ENCODE data around the gene SOS1.

- TF ChIP-seq CTCF (IDR thresholded peaks at IDR 0.05; ENCODE audit: low read length) (no peak), EZH2 (optimal IDR thresholded peaks at IDR 0.05; ENCODE audit: low read depth, low read length) (no peak)
Observed at GRCh38 chr2:39139511-39140237, 18.8 kb upstream of the SOS1 start.

Data from MM.1S (cell line).